AG04449 (cell line): ENCODE results near the gene OMD.

Experiments
- CTCF ChIA-PET: fragments of 350-600 bp; formaldehyde crosslinking; extraction: SDS; loops from one replicate; lab custom pipeline; 2021; ENCODE audit warnings: antibody characterized with exemption; lab: Yijun Ruan, JAX
- POLR2A ChIA-PET: fragments of 400-600, 350-600 bp; formaldehyde crosslinking; extraction: SDS; loops from one replicate; lab custom pipeline; 2020; ENCODE audit warnings: antibody characterized with exemption, inconsistent platforms; lab: Yijun Ruan, JAX
- DNase-seq: peaks from one replicate; pipeline ENCODE4 v3.0.0-alpha.2; 2010; ENCODE audit warnings: low read depth, low spot score
- H3K4me3 ChIP-seq: 2 replicates; pipeline ENCODE4 v1.5.1; 2011; ENCODE audit warnings: low read depth, mild to moderate bottlenecking, control low read depth, low read length
- TF ChIP-seq, protein P1 (sequence below): IDR thresholded peaks from one replicate; pipeline ENCODE4 v1.5.1; 2011; ENCODE audit warnings: mild to moderate bottlenecking, moderate library complexity, low read length, control low read depth, inconsistent platforms; ENCODE audit not compliant: insufficient read depth; ENCODE audit errors: missing control alignments

OMD gene

DNA sequence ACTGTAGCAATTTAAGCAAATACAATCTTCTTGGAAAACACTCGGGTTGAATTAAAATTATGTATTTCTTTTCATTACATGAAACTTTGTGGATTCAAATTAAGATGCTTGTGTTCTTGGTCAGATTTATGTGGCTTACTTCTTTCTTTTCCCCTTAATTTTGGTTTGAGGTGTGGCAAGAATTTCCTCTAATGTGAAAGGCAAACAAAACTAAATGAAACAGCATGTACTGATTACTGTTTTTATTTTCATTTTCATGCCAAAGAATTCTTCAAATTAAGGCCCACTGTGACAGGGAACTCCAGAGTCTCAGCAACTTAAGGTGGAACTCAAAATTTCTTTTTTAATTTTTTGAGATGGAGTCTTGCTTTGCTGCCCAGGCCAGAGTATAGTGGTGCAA lies at the start of gene OMD:
TSS of gene OMD (minus strand) at position 132 of the 400 bp plus-strand sequence. CDS start 6,913 bp downstream, outside the sequence.
- POLR2A ChIA-PET, result no interaction called here
- no peak for DNase-seq
- H3K4me3 ChIP-seq, result no peak within 1 kb of the TSS
- CTCF ChIA-PET, result interaction anchor here (2.0 kb wide), 1 partner anchor 285 kb away, joined by 5 read pairs; no protein-coding TSS in a partner anchor
- TF ChIP-seq, protein P1, sequence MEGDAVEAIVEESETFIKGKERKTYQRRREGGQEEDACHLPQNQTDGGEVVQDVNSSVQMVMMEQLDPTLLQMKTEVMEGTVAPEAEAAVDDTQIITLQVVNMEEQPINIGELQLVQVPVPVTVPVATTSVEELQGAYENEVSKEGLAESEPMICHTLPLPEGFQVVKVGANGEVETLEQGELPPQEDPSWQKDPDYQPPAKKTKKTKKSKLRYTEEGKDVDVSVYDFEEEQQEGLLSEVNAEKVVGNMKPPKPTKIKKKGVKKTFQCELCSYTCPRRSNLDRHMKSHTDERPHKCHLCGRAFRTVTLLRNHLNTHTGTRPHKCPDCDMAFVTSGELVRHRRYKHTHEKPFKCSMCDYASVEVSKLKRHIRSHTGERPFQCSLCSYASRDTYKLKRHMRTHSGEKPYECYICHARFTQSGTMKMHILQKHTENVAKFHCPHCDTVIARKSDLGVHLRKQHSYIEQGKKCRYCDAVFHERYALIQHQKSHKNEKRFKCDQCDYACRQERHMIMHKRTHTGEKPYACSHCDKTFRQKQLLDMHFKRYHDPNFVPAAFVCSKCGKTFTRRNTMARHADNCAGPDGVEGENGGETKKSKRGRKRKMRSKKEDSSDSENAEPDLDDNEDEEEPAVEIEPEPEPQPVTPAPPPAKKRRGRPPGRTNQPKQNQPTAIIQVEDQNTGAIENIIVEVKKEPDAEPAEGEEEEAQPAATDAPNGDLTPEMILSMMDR, result no peak

- TF ChIP-seq, protein P1, result no peak
- no peak for DNase-seq
Observed at GRCh38 chr9:92468206-92468605, 43.9 kb upstream of the OMD start.

DNA sequence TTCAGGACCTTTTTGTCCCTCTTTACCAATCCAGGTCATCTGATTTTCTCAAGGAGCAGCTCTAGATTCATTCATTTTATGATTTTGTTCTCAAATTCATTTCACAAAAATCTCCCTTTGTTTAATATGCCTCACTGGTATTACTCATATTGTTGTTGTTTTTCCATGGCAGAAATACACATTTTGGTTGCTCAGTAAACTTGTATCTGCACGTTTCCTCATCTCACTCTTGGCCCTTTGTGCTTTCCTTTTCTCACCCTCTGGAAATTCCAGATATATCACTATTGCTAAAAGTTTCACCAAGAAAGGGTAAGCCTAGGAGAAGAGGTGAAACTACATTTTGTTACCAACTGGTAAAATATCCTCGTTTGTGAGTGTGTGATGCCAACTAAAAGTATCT lies 43.2 kb upstream of the OMD start:
- DNase-seq, result no peak
- CTCF ChIA-PET, result interaction anchor here (1.6 to 4.7 kb wide), 2 partner anchors 12 to 28 kb away, joined by 5 to 38 read pairs; partner anchors contain the start of gene ASPN
- POLR2A ChIA-PET, result no interaction called here
- TF ChIP-seq, protein P1, result no peak
- H3K4me3 ChIP-seq, result no peak overlapping the region

More at GRCh38 chr9:92468206-92468605, 43.9 kb upstream of the OMD start:
- ChIA-PET CTCF (interaction anchor here (0.7 to 4.7 kb wide), 3 partner anchors 11 to 34 kb away, joined by 3 to 38 read pairs (median 4); partner anchors contain the start of gene ASPN), POLR2A (no interaction called here)
- no peak overlapping the region for H3K4me3 ChIP-seq

DNA sequence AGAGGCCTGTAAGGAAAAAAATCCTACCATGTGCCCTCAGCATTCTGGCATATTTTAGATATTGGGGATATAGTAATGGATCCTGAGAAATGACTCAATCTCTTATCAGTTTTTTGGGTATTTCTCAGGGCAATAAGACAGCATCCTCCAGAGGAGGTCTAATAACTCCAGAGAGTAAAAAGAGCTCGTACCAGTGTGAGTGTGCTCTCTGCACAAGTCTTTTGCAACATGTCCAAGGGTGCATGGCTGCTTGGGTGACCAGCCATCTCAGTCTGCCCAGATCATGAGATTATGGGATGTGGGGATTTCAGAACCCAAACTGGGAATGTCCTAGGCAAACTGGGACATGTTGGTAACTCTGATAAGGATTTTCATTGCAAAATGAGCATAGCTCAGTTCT lies 42.8 kb upstream of the OMD start:
- ChIA-PET CTCF (interaction anchor here (1.0 to 4.7 kb wide), 3 partner anchors 12 to 38 kb away, joined by 3 to 38 read pairs (median 5); partner anchors contain the start of gene ASPN), POLR2A (no interaction called here)
- no peak for DNase-seq
- TF ChIP-seq, protein P1, result no peak
- H3K4me3 ChIP-seq, result no peak overlapping the region

DNA sequence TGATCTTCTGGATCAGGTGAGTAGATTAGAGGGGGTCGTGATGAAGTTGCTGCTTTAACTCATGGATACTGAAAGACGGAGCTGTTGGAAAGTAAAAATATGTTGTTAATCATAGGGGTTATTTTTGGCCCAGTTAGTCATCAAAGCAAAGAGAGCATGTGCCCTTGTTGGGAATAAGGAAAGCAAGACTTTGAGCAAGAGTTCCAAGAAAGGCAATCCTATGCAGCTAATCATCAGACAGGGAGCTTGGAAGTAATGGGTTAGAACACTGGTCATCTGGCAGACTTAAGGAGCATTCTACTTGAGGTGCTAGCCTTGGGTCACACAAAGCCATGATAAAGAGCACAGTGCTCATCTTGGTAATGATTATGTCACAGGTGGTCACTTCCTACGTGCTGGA lies 39.7 kb upstream of the OMD start:
- CTCF ChIA-PET, result interaction anchor here (0.9 to 3.1 kb wide), 4 partner anchors 9 to 170 kb away, joined by 3 to 11 read pairs (median 4); no protein-coding TSS in a partner anchor
- POLR2A ChIA-PET, result interaction anchor here (0.6 to 0.9 kb wide), 2 partner anchors 32 to 144 kb away, joined by 3 to 4 read pairs; no protein-coding TSS in a partner anchor
- peak; percentile 91 for DNase-seq
- TF ChIP-seq, protein P1, result no peak
- H3K4me3 ChIP-seq, result no peak overlapping the region

- DNase-seq, result no peak
- TF ChIP-seq, protein P1, result no peak
- POLR2A ChIA-PET, result interaction anchor here (0.6 to 0.9 kb wide), 2 partner anchors 32 to 144 kb away, joined by 3 to 4 read pairs; no protein-coding TSS in a partner anchor
- CTCF ChIA-PET, result interaction anchor here (0.9 to 3.1 kb wide), 5 partner anchors 10 to 170 kb away, joined by 3 to 11 read pairs (median 5); no protein-coding TSS in a partner anchor
- no peak overlapping the region for H3K4me3 ChIP-seq
Observed at GRCh38 chr9:92463387-92463786, 39.1 kb upstream of the OMD start.
